Panc1 (cell line): ENCODE data around the gene ISLR2. TPM values are rescaled to one million over a fixed set of nuclear protein-coding genes. Genes with fewer than 3 reads are reported as not detected.

Experiments used
- ATAC-seq: fragments of 200-7000 bp; cut with Tn5 transposase; 2 replicates; pipeline ENCODE4 v1.9.1; 2020; ENCODE audit warnings: mild to moderate bottlenecking, moderate library complexity
- BruUV-seq: library from RNA; stranded (reverse); fragments of 400-500 nt; replicated peaks from 2 replicates; lab custom pipeline; 2021; lab: Mats Ljungman, UMichigan
- CTCF ChIA-PET: fragments of 300-600 bp; sonication (Branson Sonifier 250); formaldehyde crosslinking; loops from one replicate; lab custom pipeline; 2022; ENCODE audit warnings: antibody characterized with exemption; lab: Charles Lee
- POLR2A ChIA-PET: fragments of 300-600 bp; sonication (Branson Sonifier 250); formaldehyde crosslinking; loops from one replicate; lab custom pipeline; 2022; ENCODE audit warnings: antibody characterized with exemption; lab: Charles Lee
- DNase-seq: peaks from one replicate; pipeline ENCODE4 v3.0.0-alpha.2; 2010; ENCODE audit warnings: low read depth, low spot score
- H3K27ac ChIP-seq: 2 replicates; pipeline ENCODE4 v1.5.1; 2011; ENCODE audit warnings: mild to moderate bottlenecking, low read length, inconsistent platforms
- H3K27me3 ChIP-seq: fragments of 200-500 bp; sonication (Bioruptor generic); 2 replicates; pipeline ENCODE4 v1.6.0; 2014; ENCODE audit warnings: low read length, inconsistent platforms; ENCODE audit not compliant: control insufficient read depth, insufficient read depth
- H3K36me3 ChIP-seq: fragments of 200-500 bp; sonication (Bioruptor generic); 2 replicates; pipeline ENCODE4 v1.5.1; 2014; ENCODE audit warnings: inconsistent platforms, mild to moderate bottlenecking, low read length, moderate library complexity; ENCODE audit not compliant: control insufficient read depth, insufficient read depth
- H3K4me1 ChIP-seq: 2 replicates; pipeline ENCODE4 v1.5.1; 2011; ENCODE audit warnings: inconsistent platforms, mild to moderate bottlenecking, low read length, moderate library complexity; ENCODE audit not compliant: control insufficient read depth, insufficient read depth
- H3K4me3 ChIP-seq, 2 experiments: 2 replicates each; pipeline ENCODE4 v1.5.1; 2011 to 2012; ENCODE audit warnings: low read depth in 2 of 2, low read length in 2 of 2, mild to moderate bottlenecking in 2 of 2, inconsistent platforms in 1 of 2, moderate library complexity in 1 of 2
- H3K9me3 ChIP-seq: fragments of 200-500 bp; sonication (Bioruptor generic); 2 replicates; pipeline ENCODE4 v1.5.1; 2014; ENCODE audit warnings: low read depth, mild to moderate bottlenecking, inconsistent platforms, low read length, moderate library complexity; ENCODE audit not compliant: control insufficient read depth, insufficient read depth
- POLR2AphosphoS5 ChIP-seq: IDR thresholded peaks from 2 replicates; pipeline ENCODE4 v1.6.1; 2012; ENCODE audit warnings: mild to moderate bottlenecking, low read depth, low read length, moderate library complexity
- REST ChIP-seq, 2 experiments: IDR thresholded peaks; 2 replicates each; pipeline ENCODE4 v1.6.1; 2011 to 2012; ENCODE audit warnings: low read depth in 2 of 2, control low read depth in 1 of 2, low read length in 1 of 2, mild to moderate bottlenecking in 1 of 2, moderate library complexity in 1 of 2; ENCODE audit not compliant: insufficient read depth in 1 of 2
- SIN3A ChIP-seq: IDR thresholded peaks from 2 replicates; pipeline ENCODE4 v1.6.1; 2012; ENCODE audit warnings: low read depth, mild to moderate bottlenecking, low read length, moderate library complexity, borderline replicate concordance; ENCODE audit not compliant: insufficient read depth
- TCF7L2 ChIP-seq: IDR thresholded peaks from 2 replicates; pipeline ENCODE4 v1.6.1; 2011; ENCODE audit warnings: mild to moderate bottlenecking, low read depth, low read length, inconsistent platforms
- in situ Hi-C: cut with HindIII; loops from 2 replicates; pipeline ENCODE4 v1.10.0; 2016; ENCODE audit warnings: low sequenced_read_pairs, low pct_unique_long_range_greater_than_20kb
- intact Hi-C: fragments of 100-400 bp; cut with micrococcal nuclease; formaldehyde crosslinking; loops from one replicate; pipeline ENCODE4 v1.10.0; 2022; ENCODE audit not compliant: unreplicated experiment
- total RNA-seq: library from RNA; stranded (reverse); gene quantifications from one replicate; pipeline ENCODE4 v1.2.1, GENCODE V29; 2021; ENCODE audit not compliant: unreplicated experiment
- TF ChIP-seq, protein P1 (sequence below): fragments of 450-650 bp; IDR thresholded peaks from 2 replicates; pipeline ENCODE4 v1.5.1; 2017; ENCODE audit warnings: mild to moderate bottlenecking

ISLR2 gene
- total RNA-seq, 1 experiment from 2014 or later, result 0.36 TPM

DNA sequence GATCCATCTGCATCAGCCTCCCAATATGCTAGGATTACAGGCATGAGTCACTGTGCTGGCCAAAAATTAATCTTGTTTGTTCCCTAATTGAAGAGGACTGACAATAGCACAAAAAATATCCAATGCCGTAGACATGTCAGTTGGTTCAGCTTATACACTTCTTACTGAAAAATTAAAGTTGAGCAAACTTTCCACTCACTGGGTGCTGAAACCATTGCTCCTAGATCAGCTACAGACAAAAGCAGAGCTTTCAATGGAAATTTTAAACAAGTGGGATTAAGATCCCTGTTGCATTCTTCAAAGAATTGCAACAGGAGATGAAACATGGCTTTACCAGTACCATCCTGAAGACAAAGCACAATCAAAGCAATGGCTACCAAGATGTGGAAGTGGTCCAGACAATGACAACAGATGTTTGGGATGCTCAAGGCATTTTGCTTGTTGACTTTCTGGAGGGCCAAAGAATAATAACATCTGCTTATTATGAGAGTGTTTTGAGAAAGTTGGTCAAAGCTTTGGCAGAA lies 16.0 kb downstream of the ISLR2 start:
- BruUV-seq, result no TSS peak
- no peak for DNase-seq

DNA sequence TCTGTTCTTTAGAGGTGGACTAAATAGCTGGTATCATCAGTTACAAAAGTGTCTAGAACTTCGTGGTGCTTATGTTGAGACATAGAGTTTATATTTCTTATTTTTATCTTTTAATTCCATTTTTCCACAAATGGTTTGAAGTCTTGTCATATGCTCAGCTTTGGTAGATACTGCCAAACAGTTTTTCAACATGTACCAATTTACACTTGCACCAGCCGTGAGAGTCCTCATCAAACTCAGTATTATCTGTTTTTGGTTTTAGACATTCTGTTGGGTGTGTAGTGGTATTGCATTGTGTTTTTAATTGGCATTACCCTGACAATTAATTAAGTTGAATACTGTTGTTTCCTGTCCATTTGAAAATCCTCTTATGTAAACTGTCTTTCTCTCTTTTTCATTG lies 16.7 kb downstream of the ISLR2 start:
- no peaks in the 10 kb centered on the region for H3K4me1 ChIP-seq
- H3K4me3 ChIP-seq, result no peak overlapping the region
- intact Hi-C loops, result no loop called here
- TF ChIP-seq, protein P1, sequence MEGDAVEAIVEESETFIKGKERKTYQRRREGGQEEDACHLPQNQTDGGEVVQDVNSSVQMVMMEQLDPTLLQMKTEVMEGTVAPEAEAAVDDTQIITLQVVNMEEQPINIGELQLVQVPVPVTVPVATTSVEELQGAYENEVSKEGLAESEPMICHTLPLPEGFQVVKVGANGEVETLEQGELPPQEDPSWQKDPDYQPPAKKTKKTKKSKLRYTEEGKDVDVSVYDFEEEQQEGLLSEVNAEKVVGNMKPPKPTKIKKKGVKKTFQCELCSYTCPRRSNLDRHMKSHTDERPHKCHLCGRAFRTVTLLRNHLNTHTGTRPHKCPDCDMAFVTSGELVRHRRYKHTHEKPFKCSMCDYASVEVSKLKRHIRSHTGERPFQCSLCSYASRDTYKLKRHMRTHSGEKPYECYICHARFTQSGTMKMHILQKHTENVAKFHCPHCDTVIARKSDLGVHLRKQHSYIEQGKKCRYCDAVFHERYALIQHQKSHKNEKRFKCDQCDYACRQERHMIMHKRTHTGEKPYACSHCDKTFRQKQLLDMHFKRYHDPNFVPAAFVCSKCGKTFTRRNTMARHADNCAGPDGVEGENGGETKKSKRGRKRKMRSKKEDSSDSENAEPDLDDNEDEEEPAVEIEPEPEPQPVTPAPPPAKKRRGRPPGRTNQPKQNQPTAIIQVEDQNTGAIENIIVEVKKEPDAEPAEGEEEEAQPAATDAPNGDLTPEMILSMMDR, result no peak
- no peak for TF ChIP-seq POLR2AphosphoS5
- no peak for TF ChIP-seq TCF7L2
- TF ChIP-seq REST (IDR thresholded peaks at IDR 0.05; ENCODE audit: insufficient read depth in 1 of 2, low read depth in 2 of 2, low read length in 1 of 2), result no peak
- no peak for TF ChIP-seq SIN3A
- DNase-seq, result no peak
- no TSS peak for BruUV-seq
- H3K36me3 ChIP-seq, result no peaks in the 10 kb centered on the region
- in situ Hi-C loops, result no loop called here
- ChIA-PET POLR2A (no interaction called here), CTCF (no interaction called here)
- no peaks in the 10 kb centered on the region for H3K9me3 ChIP-seq
- no peak overlapping the region for H3K27ac ChIP-seq
- H3K27me3 ChIP-seq, result peaks cover 5% of the 10 kb centered on the region; the same call in 1 of the 2 replicates
- no peak for ATAC-seq

More for the DNA sequence above, 16.0 kb downstream of the ISLR2 start:
- intact Hi-C loops, result no loop called here
- ChIA-PET POLR2A (interaction anchor here (0.7 kb wide), 1 partner anchor 32 kb away, joined by 6 read pairs; no protein-coding TSS in a partner anchor), CTCF (interaction anchor here (0.5 to 0.6 kb wide), 2 partner anchors 97 to 164 kb away, joined by 3 to 9 read pairs; no protein-coding TSS in a partner anchor)
- Histone ChIP-seq H3K4me1 (no peaks in the 10 kb centered on the region), H3K9me3 (no peaks in the 10 kb centered on the region), H3K4me3 (no peak overlapping the region), H3K36me3 (no peaks in the 10 kb centered on the region), H3K27ac (no peak overlapping the region), H3K27me3 (peaks cover 5% of the 10 kb centered on the region; the same call in 1 of the 2 replicates)
- peak in 1 of 2 experiments; percentile 33; a peak in 1 of 4 replicates for TF ChIP-seq REST (IDR thresholded peaks at IDR 0.05; ENCODE audit: insufficient read depth in 1 of 2, low read depth in 2 of 2, low read length in 1 of 2)
- no peak for TF ChIP-seq TCF7L2
- TF ChIP-seq POLR2AphosphoS5, result no peak
- TF ChIP-seq, protein P1, result no peak
- TF ChIP-seq SIN3A, result no peak
- ATAC-seq, result no peak
- in situ Hi-C loops, result no loop called here
